GM21447 (cell line): ENCODE results near the gene TRMT10B.
"Not testable (repeated sequence)": the region's sequence is repeated elsewhere in the genome, so short reads cannot be mapped to it uniquely, and the experiment has no call there.

ENCODE experiments used
- ATAC-seq: cut with Tn5 transposase; IDR thresholded peaks from one replicate; pipeline ENCODE4 v1.9.1; 2021; ENCODE audit not compliant: unreplicated experiment

TRMT10B gene

DNA sequence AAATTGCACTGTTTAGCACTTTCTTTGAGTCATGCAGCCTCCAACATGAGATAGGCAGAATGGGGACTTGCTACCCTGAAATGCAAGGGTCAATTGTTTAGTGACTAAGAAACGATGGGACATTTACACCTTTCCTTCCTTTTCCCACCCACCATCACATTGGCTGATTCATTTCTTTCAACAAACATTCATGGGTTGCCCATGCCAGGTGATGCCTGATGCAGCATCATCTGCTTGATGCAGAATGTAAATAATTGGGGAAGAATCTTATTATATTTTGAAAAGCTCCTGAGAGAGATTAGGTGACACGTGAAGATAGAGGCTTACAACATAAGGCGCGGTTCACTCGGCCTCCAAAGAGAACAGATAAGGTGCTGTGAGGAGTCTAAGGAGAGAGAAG, 4.5 kb upstream of the TRMT10B start:
- ATAC-seq: no peak

GRCh38 chr9:37751186-37751585, 2.4 kb upstream of the TRMT10B start:
- ATAC-seq: no peak

- not testable (repeated sequence) for ATAC-seq
Observed at GRCh38 chr9:37751704-37752103, 1.9 kb upstream of the TRMT10B start.

GRCh38 chr9:37752112-37752511, 1.5 kb upstream of the TRMT10B start:
- not testable (repeated sequence) for ATAC-seq

GRCh38 chr9:37752642-37753488, 740 bp upstream of the TRMT10B start:
- ATAC-seq: no peak

GRCh38 chr9:37758747-37759146, 5.1 kb downstream of the TRMT10B start:
- no peak for ATAC-seq

GRCh38 chr9:37760416-37761161, 7.0 kb downstream of the TRMT10B start:
- no peak for ATAC-seq

DNA sequence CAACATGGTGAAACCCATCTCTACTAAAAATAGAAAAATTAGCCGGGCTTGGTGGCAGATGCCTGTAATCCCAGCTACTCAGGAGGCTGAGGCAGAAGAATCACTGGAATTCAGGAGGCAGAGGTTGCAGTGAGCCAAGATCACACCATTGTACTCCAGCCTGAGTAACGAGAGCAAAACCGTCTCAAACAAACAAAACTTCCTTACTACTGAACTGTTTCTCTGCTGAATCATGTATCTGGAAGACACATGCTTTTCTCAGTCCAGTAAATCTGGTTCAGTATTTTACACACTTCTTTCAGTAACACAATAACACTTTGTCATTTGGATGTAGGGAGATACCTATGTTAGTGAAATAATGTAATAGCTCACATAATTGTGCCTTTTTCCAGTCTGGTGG, 7.9 kb downstream of the TRMT10B start:
- no peak for ATAC-seq

GRCh38 chr9:37765263-37765662, 11.7 kb downstream of the TRMT10B start:
- ATAC-seq: not testable (repeated sequence)

DNA sequence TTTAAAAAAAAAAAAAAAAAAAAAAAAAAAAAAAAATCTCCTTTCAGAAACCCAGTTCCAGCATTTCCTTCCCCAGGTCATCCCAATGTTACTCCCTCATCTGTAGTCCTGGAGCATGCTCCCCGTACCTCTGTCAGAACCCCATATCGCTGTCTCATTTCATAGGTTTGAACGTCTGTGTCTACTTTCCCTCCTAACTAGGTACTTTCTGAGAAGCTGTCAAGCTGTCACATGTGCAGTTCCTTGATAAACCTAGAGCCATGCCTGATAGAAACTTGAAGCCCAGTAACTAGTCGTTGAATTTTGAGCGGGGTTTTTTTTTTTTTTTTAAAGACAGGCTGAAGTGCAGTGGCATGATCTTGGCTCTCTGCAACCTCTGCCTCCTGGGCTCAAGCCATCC, 15.7 kb downstream of the TRMT10B start:
- no peak for ATAC-seq

GRCh38 chr9:37769995-37770394, 16.4 kb downstream of the TRMT10B start:
- ATAC-seq: no peak

- no peak for ATAC-seq
Observed at GRCh38 chr9:37775216-37775919, 21.8 kb downstream of the TRMT10B start.

DNA sequence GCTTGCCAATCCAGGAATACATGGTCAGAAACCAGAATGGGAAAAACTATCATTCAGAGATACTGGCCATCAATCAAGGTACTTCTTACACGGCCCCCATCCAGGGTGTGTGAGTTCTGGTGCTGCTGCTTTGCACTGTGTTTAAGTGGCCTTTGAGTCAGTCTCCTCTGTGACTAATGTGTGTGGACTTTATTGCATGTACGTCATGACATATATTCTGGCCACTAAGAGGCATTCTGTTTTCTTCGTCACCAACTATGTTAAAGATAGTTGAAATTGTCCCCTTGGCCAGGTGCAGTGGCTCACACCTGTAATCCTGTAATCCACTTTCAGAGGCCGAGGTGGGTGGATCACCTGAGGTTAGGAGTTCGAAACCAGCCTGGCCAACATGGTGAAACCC, 22.7 kb downstream of the TRMT10B start:
- no peak for ATAC-seq

DNA sequence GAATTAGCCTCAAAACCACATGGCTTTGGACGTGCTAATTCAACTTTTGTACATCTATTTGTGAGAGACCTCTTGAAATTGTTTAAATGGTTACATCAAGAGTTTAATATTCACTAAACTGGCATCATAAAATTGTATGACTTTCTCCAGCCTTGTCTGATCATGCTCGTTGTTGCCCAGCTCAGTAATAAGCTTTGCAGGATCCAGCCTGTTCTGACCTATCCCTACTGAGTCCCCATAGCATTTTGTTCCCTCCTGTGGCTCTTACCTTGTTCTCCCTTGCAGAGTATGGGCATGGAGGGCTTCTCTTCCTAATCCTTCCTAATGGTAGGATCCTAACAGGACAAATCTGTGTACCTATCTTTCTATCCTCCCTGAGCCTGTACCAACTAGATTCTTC, 24.9 kb downstream of the TRMT10B start:
- ATAC-seq: no peak

DNA sequence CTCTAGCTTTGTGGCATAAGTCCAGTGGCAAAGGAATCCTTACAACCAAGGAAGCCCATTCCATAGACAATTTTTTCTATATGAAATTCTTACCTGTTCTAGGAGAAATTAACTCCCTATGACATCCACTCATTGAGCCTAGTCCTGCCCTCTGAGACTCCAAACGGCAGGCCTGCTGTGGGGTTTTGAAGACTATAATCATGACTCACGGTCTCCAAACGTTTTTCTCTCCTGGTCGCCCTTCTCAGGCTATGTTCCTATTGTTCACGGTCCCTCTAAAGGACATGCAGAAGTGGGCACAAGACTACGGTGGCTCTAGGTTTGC, 30.6 kb downstream of the TRMT10B start:
- no peak for ATAC-seq

- peak; percentile 89 for ATAC-seq
Observed at GRCh38 chr9:37784616-37785483, 31.2 kb downstream of the TRMT10B start, which contains the start of gene EXOSC3. Gene EXOSC3 (minus strand): TSS chr9:37785064. CDS start chr9:37785044, 20 bp downstream.

DNA sequence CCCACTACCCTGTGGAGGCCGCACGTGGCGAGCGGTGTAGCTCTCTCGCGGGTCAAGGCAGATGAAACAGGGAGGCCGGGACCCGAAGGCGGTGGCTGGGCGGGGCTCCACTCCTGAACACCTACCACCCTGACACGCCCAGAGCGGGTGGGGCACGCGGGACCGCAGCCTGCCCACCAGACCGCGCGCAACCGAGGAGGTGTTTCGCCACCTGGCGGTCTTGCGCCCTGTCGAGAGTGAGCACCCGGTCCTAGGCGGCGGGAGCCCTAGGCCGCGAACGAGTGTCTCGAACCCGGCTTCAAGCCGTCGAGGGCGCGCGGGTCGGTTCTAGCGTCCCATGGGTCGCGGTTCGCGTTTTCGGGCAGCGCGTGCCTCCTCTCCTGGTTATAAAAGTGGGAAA, 33.5 kb downstream of the TRMT10B start:
- no peak for ATAC-seq

DNA sequence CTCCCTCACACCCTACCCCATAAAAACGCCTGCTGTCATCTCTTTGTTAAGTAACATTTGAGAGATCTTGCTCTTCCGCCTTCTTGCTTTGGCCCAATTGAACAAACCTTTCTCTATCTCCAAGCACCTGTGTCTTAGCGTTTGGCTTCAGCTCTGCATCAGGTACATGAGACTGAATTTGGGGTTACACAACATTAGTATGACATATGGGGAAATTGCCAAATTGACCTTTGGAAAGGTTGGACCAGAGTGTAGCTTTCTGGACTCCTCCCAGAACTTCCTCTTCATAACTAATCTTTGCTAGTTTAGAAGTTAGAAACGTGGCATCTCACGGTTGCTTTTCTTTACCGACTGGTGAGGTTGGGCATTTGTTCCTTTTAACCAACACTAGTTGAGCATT, 34.7 kb downstream of the TRMT10B start:
- no peak for ATAC-seq

DNA sequence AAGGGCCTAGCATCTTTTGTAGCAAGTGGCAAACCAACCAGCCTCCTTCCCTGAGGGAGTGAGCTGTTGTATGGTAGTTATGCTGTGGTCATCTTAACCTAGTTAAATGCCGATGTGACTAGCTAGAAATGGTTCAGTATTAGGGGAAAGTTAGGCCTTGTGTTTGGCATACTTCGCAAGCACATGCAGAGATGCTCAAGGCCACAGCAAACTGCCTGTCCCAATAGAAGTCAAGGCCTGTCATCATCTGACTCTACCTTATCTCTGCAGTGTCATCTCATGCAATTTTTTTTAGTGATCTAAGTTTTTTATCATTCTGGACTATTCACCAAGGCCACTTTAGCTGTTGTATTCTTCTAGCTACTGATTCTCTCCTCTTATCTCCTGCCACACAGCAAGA, 36.5 kb downstream of the TRMT10B start:
- ATAC-seq: no peak

GRCh38 chr9:37792122-37792521, 38.5 kb downstream of the TRMT10B start:
- ATAC-seq: no peak

GRCh38 chr9:37796232-37796631, 42.6 kb downstream of the TRMT10B start:
- no peak for ATAC-seq
